Karpas-422 (cell line): ENCODE results near the gene TFPI. TPM values are rescaled to one million over a fixed set of nuclear protein-coding genes. Genes with fewer than 3 reads are reported as not detected.

Source experiments
- DNase-seq: peaks from one replicate; pipeline ENCODE4 v3.0.0-alpha.2; 2015
- H2AFZ ChIP-seq: fragments of 200-600 bp; sonication (generic); 2 replicates; pipeline ENCODE4 v1.6.1; 2014; ENCODE audit warnings: antibody characterized with exemption, low read length, mixed read lengths
- H3K27ac ChIP-seq: fragments of 200-600 bp; sonication (generic); 2 replicates; pipeline ENCODE4 v1.5.1; 2014; ENCODE audit warnings: mild to moderate bottlenecking, low read length, moderate library complexity
- H3K27me3 ChIP-seq: fragments of 200-600 bp; sonication (generic); 2 replicates; pipeline ENCODE4 v1.6.1; 2014; ENCODE audit warnings: low read length, mixed read lengths
- H3K36me3 ChIP-seq: fragments of 200-600 bp; sonication (generic); 2 replicates; pipeline ENCODE4 v1.6.1; 2014; ENCODE audit warnings: low read length, mixed read lengths; ENCODE audit not compliant: insufficient read depth
- H3K4me1 ChIP-seq: fragments of 200-600 bp; sonication (generic); 2 replicates; pipeline ENCODE4 v1.6.1; 2014; ENCODE audit warnings: mild to moderate bottlenecking, low read length, mixed read lengths
- H3K4me2 ChIP-seq: fragments of 200-600 bp; sonication (generic); 2 replicates; pipeline ENCODE4 v1.6.1; 2014; ENCODE audit warnings: low read length, low read depth, mild to moderate bottlenecking; ENCODE audit not compliant: poor library complexity, severe bottlenecking
- H3K4me3 ChIP-seq: fragments of 200-600 bp; sonication (generic); 2 replicates; pipeline ENCODE4 v1.5.1; 2014; ENCODE audit warnings: mild to moderate bottlenecking, antibody characterized with exemption, low read length, mixed read lengths
- H3K79me2 ChIP-seq: fragments of 200-600 bp; sonication (generic); 2 replicates; pipeline ENCODE4 v1.6.1; 2014; ENCODE audit warnings: mild to moderate bottlenecking, low read length, mixed read lengths
- H3K9ac ChIP-seq: fragments of 200-600 bp; sonication (generic); 2 replicates; pipeline ENCODE4 v1.6.0; 2014; ENCODE audit warnings: low read length
- H3K9me2 ChIP-seq: fragments of 200-600 bp; sonication (generic), shearing (Covaris generic); replicated peaks from 2 replicates; pipeline ENCODE4 v1.6.0; 2014; ENCODE audit warnings: mild to moderate bottlenecking, low read length, moderate library complexity; ENCODE audit not compliant: insufficient read depth
- H3K9me3 ChIP-seq: fragments of 300-700, 200-600 bp; sonication (generic); 2 replicates; pipeline ENCODE4 v1.6.1; 2014; ENCODE audit warnings: low read length, mixed read lengths
- H4K20me1 ChIP-seq: fragments of 200-600 bp; sonication (generic); 2 replicates; pipeline ENCODE4 v1.6.1; 2014; ENCODE audit warnings: mild to moderate bottlenecking, antibody characterized with exemption, low read length, low read depth; ENCODE audit not compliant: insufficient read depth
- total RNA-seq: library from RNA; depleted of rRNA; stranded (reverse); fragments of >200 nt; shearing (Covaris generic); gene quantifications from 2 replicates; pipeline ENCODE4 v1.2.3, GENCODE V29; 2014; ENCODE audit warnings: low replicate concordance; rRNA removed

The TFPI gene
- not detected in 2 replicates for total RNA-seq

GRCh38 chr2:187554011-187554703 lies at the start of gene TFPI:
Gene TFPI (minus strand): TSS chr2:187554435. CDS start chr2:187503768, 50,667 bp downstream.
- Histone ChIP-seq H3K4me3 (no peak within 1 kb of the TSS), H4K20me1 (no peaks in the 10 kb centered on the region), H3K9ac (no peak within 1 kb of the TSS), H3K79me2 (no peaks in the 10 kb centered on the region), H3K9me2 (no peaks in the 10 kb centered on the region), H3K27me3 (no peaks in the 10 kb centered on the region), H3K36me3 (no peaks in the 10 kb centered on the region), H3K9me3 (no peaks in the 10 kb centered on the region), H3K4me1 (no peaks in the 10 kb centered on the region), H2AFZ (no peak within 1 kb of the TSS), H3K4me2 (no peak within 1 kb of the TSS), H3K27ac (no peak within 1 kb of the TSS)
- DNase-seq: no peak

- H3K27ac ChIP-seq: no peak overlapping the region
- H3K9me3 ChIP-seq: no peaks in the 10 kb centered on the region
- H4K20me1 ChIP-seq: no peaks in the 10 kb centered on the region
- no peaks in the 10 kb centered on the region for H3K36me3 ChIP-seq
- no peaks in the 10 kb centered on the region for H3K27me3 ChIP-seq
- no peak overlapping the region for H3K4me3 ChIP-seq
- H3K9ac ChIP-seq: no peak overlapping the region
- no peaks in the 10 kb centered on the region for H3K79me2 ChIP-seq
- DNase-seq: no peak
- H2AFZ ChIP-seq: no peak overlapping the region
- H3K4me1 ChIP-seq: no peaks in the 10 kb centered on the region
- no peak overlapping the region for H3K4me2 ChIP-seq
- no peaks in the 10 kb centered on the region for H3K9me2 ChIP-seq
These were observed 40.6 kb upstream of the TFPI start for GRCh38 chr2:187594801-187595200.

- H4K20me1 ChIP-seq: no peaks in the 10 kb centered on the region
- H3K27ac ChIP-seq: no peak overlapping the region
- H3K27me3 ChIP-seq: no peaks in the 10 kb centered on the region
- H3K36me3 ChIP-seq: no peaks in the 10 kb centered on the region
- H3K9me2 ChIP-seq: no peaks in the 10 kb centered on the region
- no peak overlapping the region for H3K9ac ChIP-seq
- H3K4me2 ChIP-seq: no peak overlapping the region
- H3K4me3 ChIP-seq: no peak overlapping the region
- no peak overlapping the region for H2AFZ ChIP-seq
- H3K4me1 ChIP-seq: no peaks in the 10 kb centered on the region
- H3K9me3 ChIP-seq: no peaks in the 10 kb centered on the region
- DNase-seq: no peak
- H3K79me2 ChIP-seq: no peaks in the 10 kb centered on the region
These were observed 39.5 kb upstream of the TFPI start for GRCh38 chr2:187593697-187594096.

GRCh38 chr2:187593098-187593497 lies 38.9 kb upstream of the TFPI start:
- no peak overlapping the region for H3K4me3 ChIP-seq
- H2AFZ ChIP-seq: no peak overlapping the region
- no peaks in the 10 kb centered on the region for H3K4me1 ChIP-seq
- H3K79me2 ChIP-seq: no peaks in the 10 kb centered on the region
- H3K4me2 ChIP-seq: no peak overlapping the region
- no peaks in the 10 kb centered on the region for H3K9me2 ChIP-seq
- DNase-seq: no peak
- no peaks in the 10 kb centered on the region for H3K27me3 ChIP-seq
- no peaks in the 10 kb centered on the region for H4K20me1 ChIP-seq
- H3K27ac ChIP-seq: no peak overlapping the region
- no peaks in the 10 kb centered on the region for H3K9me3 ChIP-seq
- H3K9ac ChIP-seq: no peak overlapping the region
- no peaks in the 10 kb centered on the region for H3K36me3 ChIP-seq

- H3K36me3 ChIP-seq: no peaks in the 10 kb centered on the region
- no peak overlapping the region for H3K9ac ChIP-seq
- H3K4me1 ChIP-seq: no peaks in the 10 kb centered on the region
- no peaks in the 10 kb centered on the region for H3K9me2 ChIP-seq
- no peak for DNase-seq
- H3K27ac ChIP-seq: no peak overlapping the region
- no peak overlapping the region for H3K4me2 ChIP-seq
- H3K4me3 ChIP-seq: no peak overlapping the region
- no peaks in the 10 kb centered on the region for H3K79me2 ChIP-seq
- H2AFZ ChIP-seq: no peak overlapping the region
- no peaks in the 10 kb centered on the region for H3K9me3 ChIP-seq
- no peaks in the 10 kb centered on the region for H3K27me3 ChIP-seq
- H4K20me1 ChIP-seq: no peaks in the 10 kb centered on the region
These were observed 35.9 kb upstream of the TFPI start for GRCh38 chr2:187590175-187590574.

DNA sequence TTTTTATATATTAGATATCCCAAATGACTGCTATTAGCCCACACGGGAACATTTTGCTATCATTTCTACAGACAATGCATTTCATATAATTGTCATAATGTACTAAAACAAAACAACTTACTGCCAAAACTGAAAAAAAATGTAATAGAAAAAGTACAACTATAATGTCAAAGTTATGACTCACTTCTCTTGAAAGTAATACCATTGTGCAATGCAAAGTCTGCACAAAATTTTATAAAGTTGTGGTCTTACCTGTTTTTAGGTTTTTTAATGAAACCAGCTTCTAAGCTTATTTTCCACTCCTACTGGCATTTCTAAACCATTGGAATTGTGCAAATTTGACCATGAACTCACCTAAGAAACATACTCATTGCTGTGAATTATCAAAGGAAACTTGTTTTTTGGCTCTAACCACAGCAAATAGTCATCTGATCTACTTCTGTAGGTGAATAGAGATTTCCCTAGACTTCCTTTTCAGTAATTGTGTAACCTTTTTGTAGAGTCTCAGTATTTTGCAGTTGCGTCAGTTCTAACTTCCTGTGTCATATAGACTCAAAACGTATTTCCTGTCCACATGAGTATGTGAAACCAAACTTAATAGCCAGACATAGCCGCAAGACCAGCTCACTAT lies 31.9 kb upstream of the TFPI start:
- Histone ChIP-seq H3K27me3 (no peaks in the 10 kb centered on the region), H3K79me2 (no peaks in the 10 kb centered on the region), H3K27ac (no peak overlapping the region), H2AFZ (no peak overlapping the region), H3K9me3 (no peaks in the 10 kb centered on the region), H3K9ac (no peak overlapping the region), H3K36me3 (no peaks in the 10 kb centered on the region), H3K4me3 (no peak overlapping the region), H4K20me1 (no peaks in the 10 kb centered on the region), H3K4me2 (no peak overlapping the region), H3K9me2 (no peaks in the 10 kb centered on the region), H3K4me1 (no peaks in the 10 kb centered on the region)
- no peak for DNase-seq

DNA sequence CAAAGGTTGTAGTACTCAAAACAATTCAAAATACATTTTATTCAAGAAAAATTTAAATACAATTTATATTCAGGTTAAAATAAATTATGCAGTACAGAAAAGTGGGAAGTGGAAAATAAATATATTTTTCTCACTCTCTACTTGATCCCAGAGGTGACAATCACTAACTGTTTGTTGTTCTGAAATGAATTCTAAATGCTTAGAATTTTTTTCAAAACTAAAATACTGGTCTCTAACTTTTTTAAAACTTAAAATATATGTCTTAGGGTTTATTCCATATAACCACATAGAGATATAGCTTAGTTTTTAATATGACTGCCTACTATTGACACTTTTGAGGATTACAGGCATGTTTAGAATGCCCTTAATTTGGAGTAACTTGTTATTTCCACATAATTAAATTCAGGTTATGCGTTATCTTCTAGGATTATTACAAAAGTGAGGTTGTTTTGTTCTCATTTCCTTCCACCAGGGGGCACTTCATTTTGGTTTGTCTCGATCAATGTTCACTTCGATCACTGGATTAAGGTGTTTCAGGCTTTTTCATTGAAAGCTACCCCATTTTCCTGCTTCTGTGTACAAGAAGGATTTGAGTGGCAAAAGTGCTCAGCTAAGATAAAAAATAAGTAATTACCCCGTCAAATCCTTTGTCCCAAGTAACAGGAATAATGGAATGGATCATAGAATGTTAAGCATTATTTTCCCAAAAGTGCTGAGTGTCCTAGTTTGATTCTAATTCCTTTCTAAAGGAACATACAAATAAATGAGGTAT lies 27.1 kb upstream of the TFPI start:
- no peak overlapping the region for H3K9ac ChIP-seq
- DNase-seq: peak; percentile 80
- H2AFZ ChIP-seq: no peak overlapping the region

DNA sequence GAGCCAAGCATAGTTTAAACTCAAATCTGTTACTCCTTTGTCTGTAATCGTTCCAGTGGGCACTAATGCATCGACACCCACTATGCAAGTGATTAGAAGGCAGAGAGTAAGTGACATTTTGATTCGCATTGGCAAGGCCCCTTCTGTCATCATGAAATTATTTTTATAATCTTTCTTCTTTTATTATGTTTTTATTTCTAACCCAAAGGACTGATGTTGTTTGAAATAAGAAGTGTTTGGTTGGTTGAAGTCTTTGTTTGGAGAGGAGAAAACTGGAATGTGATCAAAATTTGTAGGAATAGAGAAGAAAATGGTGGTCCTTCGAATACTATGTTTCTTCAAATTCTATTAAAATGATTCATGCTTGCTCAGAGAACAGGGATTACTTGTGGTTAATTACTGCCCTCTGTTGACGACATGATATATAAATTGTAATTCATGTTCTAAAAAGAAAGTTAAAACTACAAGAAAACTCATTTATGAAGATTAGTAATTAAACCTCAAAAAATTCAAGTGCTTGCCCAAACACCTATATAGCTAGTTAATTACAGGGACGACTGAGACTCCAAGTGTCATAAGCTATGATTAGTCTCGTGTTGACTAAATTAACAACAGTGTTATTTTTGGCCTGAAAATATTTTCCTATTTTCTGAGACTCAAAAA lies 26.4 kb upstream of the TFPI start:
- Histone ChIP-seq H3K4me2 (no peak overlapping the region), H3K27me3 (no peaks in the 10 kb centered on the region), H3K36me3 (no peaks in the 10 kb centered on the region), H3K79me2 (no peaks in the 10 kb centered on the region), H3K4me3 (no peak overlapping the region), H3K9me3 (no peaks in the 10 kb centered on the region), H3K4me1 (no peaks in the 10 kb centered on the region), H3K9me2 (no peaks in the 10 kb centered on the region), H3K27ac (no peak overlapping the region), H2AFZ (no peak overlapping the region), H4K20me1 (no peaks in the 10 kb centered on the region), H3K9ac (no peak overlapping the region)
- DNase-seq: peak; percentile 70

More for the DNA sequence above, 27.1 kb upstream of the TFPI start:
- no peaks in the 10 kb centered on the region for H3K27me3 ChIP-seq
- no peaks in the 10 kb centered on the region for H3K4me1 ChIP-seq
- no peak overlapping the region for H3K27ac ChIP-seq
- H4K20me1 ChIP-seq: no peaks in the 10 kb centered on the region
- no peaks in the 10 kb centered on the region for H3K36me3 ChIP-seq
- no peaks in the 10 kb centered on the region for H3K9me3 ChIP-seq
- H3K4me2 ChIP-seq: no peak overlapping the region
- no peaks in the 10 kb centered on the region for H3K9me2 ChIP-seq
- H3K4me3 ChIP-seq: no peak overlapping the region
- no peaks in the 10 kb centered on the region for H3K79me2 ChIP-seq
